ENCODE measurements around the gene SYNDIG1. TPM values are rescaled to one million over a fixed set of nuclear protein-coding genes. Genes with fewer than 3 reads are reported as not detected.

Gene SYNDIG1
- polyA plus RNA-seq, 2 of the 4 experiments (the other 2 are of a cell fraction), result 0.96 to 2.6 TPM

- TF ChIP-seq USF2 (IDR thresholded peaks at IDR 0.05) (no peak), HES2 (IDR thresholded peaks at IDR 0.05) (no peak), NR3C1 (IDR thresholded peaks at IDR 0.05) (no peak), ZNF302 (CRISPR knock-in tag; IDR thresholded peaks at IDR 0.05) (no peak), TP53 (CRISPR knock-in tag; IDR thresholded peaks at IDR 0.05) (no peak), HMGXB4 (CRISPR knock-in tag; IDR thresholded peaks at IDR 0.05; ENCODE audit: borderline replicate concordance) (no peak), RAD21 (conservative IDR thresholded peaks at IDR 0.05 in 1 of 2, IDR thresholded peaks at IDR 0.05 in 1 of 2) (no peak), CHD4 (IDR thresholded peaks at IDR 0.05; ENCODE audit: borderline replicate concordance) (no peak), HOXA7 (CRISPR knock-in tag; IDR thresholded peaks at IDR 0.05) (no peak), CHD2 (IDR thresholded peaks at IDR 0.05; ENCODE audit: low read length, partially characterized antibody) (no peak), MAX (IDR thresholded peaks at IDR 0.05) (no peak), SMC3 (IDR thresholded peaks at IDR 0.05) (no peak), POLR2A (IDR thresholded peaks at IDR 0.05; ENCODE audit: low read length) (no peak), EHMT2 (IDR thresholded peaks at IDR 0.05; ENCODE audit: low read depth) (no peak), NPAS2 (CRISPR knock-in tag; IDR thresholded peaks at IDR 0.05; ENCODE audit: borderline replicate concordance) (no peak), BCL3 (IDR thresholded peaks at IDR 0.05) (no peak), MAZ (IDR thresholded peaks at IDR 0.05; ENCODE audit: borderline replicate concordance, low read depth, low read length) (no peak)
- DNase-seq (ENCODE audit: low read depth in 1 of 2, low spot score in 1 of 2) (no peak), FAIRE-seq (no peak), ATAC-seq (no peak)
- no peaks in the 10 kb centered on the region for H3K9me3 ChIP-seq
- 48% methylated on average over 5 of the region's 6 CpGs for WGBS (ENCODE audit: missing lambda C conversion rate)
- H3K4me3 ChIP-seq, result no peak overlapping the region
- ChIA-PET POLR2A (no interaction called here), CTCF (interaction anchor here (0.7 to 1.6 kb wide), 2 partner anchors 9 to 32 kb away, joined by 3 read pairs; no protein-coding TSS in a partner anchor)
- H3K27ac ChIP-seq, result peak overlapping the region; percentile 28 to 62; a peak in 5 of 6 replicates
- H3K4me2 ChIP-seq, result peak overlapping the region; percentile 36
- H3K4me1 ChIP-seq, result peaks cover 5% of the 10 kb centered on the region; the same call in 2 of the 3 replicates
Measured at GRCh38 chr20:24431279-24432045, 38.0 kb upstream of the SYNDIG1 start.

- no peak for TF ChIP-seq PBX3 (IDR thresholded peaks at IDR 0.05)
- TF ChIP-seq MYC (IDR thresholded peaks at IDR 0.05; ENCODE audit: borderline replicate concordance, low read length), result no peak
- TF ChIP-seq FOSB (CRISPR knock-in tag; IDR thresholded peaks at IDR 0.05), result no peak
- no peak for TF ChIP-seq PHF8 (IDR thresholded peaks at IDR 0.05; ENCODE audit: borderline replicate concordance, low read depth)
- no peak for TF ChIP-seq HES2 (IDR thresholded peaks at IDR 0.05)
- no peak for TF ChIP-seq NFE2L2 (conservative IDR thresholded peaks at IDR 0.05; ENCODE audit: low read length)
- TF ChIP-seq TFCP2L1 (CRISPR knock-in tag; IDR thresholded peaks at IDR 0.05), result no peak
- no peak for TF ChIP-seq KDM1A (IDR thresholded peaks at IDR 0.05; ENCODE audit: low read depth)
- no peak for TF ChIP-seq NR3C1 (IDR thresholded peaks at IDR 0.05)
- TF ChIP-seq SMC3 (IDR thresholded peaks at IDR 0.05), result no peak
- no peak for TF ChIP-seq ESRRA (IDR thresholded peaks at IDR 0.05; ENCODE audit: borderline replicate concordance, low read length)
- TF ChIP-seq HOXA7 (CRISPR knock-in tag; IDR thresholded peaks at IDR 0.05), result no peak
- Histone ChIP-seq H3K4me3 (no peak overlapping the region), H3K4me1 (peaks cover 5% of the 10 kb centered on the region; the same call in 2 of the 3 replicates), H3K27ac (peak overlapping the region; percentile 28 to 62; a peak in 4 of 6 replicates), H3K4me2 (peak overlapping the region; percentile 36), H3K9me3 (no peaks in the 10 kb centered on the region)
- FAIRE-seq (no peak), DNase-seq (ENCODE audit: low read depth in 1 of 2, low spot score in 1 of 2) (peak in 1 of 2 experiments; percentile 39), ATAC-seq (peak in 1 of 2 experiments; percentile 64; a peak in 3 of 6 replicates)
- CTCF ChIA-PET, result interaction anchor here (0.6 to 1.2 kb wide), 3 partner anchors 25 to 330 kb away, joined by 3 to 4 read pairs (median 3); no protein-coding TSS in a partner anchor
- 38% methylated on average over 2 of the region's 2 CpGs for WGBS (ENCODE audit: missing lambda C conversion rate)
- POLR2A ChIA-PET, result no interaction called here
Measured at GRCh38 chr20:24432046-24432442, 37.4 kb upstream of the SYNDIG1 start.
